HG02642 (cell line): ENCODE data around the gene SIDT2.

Source experiments
- ATAC-seq: cut with Tn5 transposase; IDR thresholded peaks from one replicate; pipeline ENCODE4 v1.9.1; 2021; ENCODE audit warnings: mild to moderate bottlenecking; ENCODE audit not compliant: unreplicated experiment, poor library complexity

The SIDT2 gene

DNA sequence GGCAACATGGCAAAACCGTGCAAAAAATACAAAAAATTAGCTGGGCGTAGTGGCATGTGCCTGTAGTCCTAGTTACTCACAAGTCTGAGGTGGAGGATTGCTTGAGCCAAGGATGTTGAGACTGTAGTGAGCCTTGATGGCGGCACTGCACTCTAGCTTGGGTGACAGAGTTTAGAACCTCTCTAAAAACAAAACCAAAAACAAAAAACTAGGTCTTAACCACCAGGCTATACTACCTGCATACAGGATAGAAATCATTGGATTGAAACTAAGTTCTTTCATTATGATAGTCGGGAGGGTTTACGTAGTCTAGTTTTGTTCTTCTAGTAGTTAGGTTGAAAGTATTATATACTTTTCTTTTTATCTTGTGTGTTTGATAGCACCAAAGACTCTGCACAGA, 59.7 kb downstream of the SIDT2 start:
- no peak for ATAC-seq

- ATAC-seq, result no peak
These were observed 60.8 kb downstream of the SIDT2 start for GRCh38 chr11:117239295-117239694.
